ENCODE results near the gene HDC.

DNA sequence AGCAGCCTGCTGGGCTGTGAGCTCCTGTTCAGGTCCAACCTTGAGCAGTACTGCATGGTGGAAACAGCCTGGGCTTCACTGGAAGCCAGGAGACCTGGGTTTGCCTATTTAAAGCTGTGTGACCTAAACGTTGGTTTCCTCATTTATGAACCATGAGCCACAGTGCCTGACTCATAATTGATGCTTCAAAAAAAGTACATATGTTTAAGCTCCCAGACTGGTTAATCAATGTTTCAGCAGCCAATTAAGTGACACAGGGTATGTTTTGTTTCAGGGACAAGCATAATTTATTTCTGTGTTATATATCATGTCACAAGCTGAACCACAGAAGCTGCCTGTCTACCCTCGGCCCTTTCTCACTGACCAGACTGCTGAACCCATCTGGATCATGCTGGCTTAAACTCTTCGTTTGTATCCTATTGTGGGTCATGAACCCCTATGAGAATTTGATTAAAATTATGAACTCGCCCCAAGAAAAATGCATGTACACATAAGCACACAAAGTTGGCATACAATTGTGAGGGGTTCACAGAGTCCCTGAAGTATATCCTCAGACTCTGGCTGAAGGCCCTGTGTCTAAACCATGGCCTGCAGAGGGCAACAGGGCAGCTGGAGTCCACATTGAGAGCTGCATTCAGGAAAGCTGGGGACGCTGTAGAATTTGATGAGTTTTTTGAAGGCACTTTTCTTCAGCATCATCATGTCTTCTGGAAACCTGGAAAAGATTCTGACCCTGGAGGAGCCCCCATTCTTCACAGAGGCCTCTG lies 23.7 kb downstream of the HDC start:
- TF ChIP-seq, protein P1, sequence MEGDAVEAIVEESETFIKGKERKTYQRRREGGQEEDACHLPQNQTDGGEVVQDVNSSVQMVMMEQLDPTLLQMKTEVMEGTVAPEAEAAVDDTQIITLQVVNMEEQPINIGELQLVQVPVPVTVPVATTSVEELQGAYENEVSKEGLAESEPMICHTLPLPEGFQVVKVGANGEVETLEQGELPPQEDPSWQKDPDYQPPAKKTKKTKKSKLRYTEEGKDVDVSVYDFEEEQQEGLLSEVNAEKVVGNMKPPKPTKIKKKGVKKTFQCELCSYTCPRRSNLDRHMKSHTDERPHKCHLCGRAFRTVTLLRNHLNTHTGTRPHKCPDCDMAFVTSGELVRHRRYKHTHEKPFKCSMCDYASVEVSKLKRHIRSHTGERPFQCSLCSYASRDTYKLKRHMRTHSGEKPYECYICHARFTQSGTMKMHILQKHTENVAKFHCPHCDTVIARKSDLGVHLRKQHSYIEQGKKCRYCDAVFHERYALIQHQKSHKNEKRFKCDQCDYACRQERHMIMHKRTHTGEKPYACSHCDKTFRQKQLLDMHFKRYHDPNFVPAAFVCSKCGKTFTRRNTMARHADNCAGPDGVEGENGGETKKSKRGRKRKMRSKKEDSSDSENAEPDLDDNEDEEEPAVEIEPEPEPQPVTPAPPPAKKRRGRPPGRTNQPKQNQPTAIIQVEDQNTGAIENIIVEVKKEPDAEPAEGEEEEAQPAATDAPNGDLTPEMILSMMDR (IDR thresholded peaks at IDR 0.05) = no peak
- no peak for TF ChIP-seq POLR2A (IDR thresholded peaks at IDR 0.05)

Data from heart left ventricle (tissue), 13 donors.